NCI-H1694 treated with DMSO at 0.1 percent for 48 hours (cell line): ENCODE results near the gene DDTL.

Source experiments
- DNase-seq: peaks from one replicate; lab custom pipeline; 2025; lab: John Stamatoyannopoulos, UW

DDTL gene

GRCh38 chr22:24006207-24006913 lies 39.7 kb downstream of the DDTL start:
- no peak for DNase-seq

GRCh38 chr22:24006914-24007214 lies 40.2 kb downstream of the DDTL start:
- no peak for DNase-seq

GRCh38 chr22:24007253-24008021 lies 40.7 kb downstream of the DDTL start:
- DNase-seq = no peak

GRCh38 chr22:24008022-24008283 lies 41.3 kb downstream of the DDTL start:
- no peak for DNase-seq

- DNase-seq = no peak
Measured at GRCh38 chr22:24008381-24009226, 41.9 kb downstream of the DDTL start.

GRCh38 chr22:24009227-24010017 lies 42.7 kb downstream of the DDTL start:
- no peak for DNase-seq

- DNase-seq = no peak
Measured at GRCh38 chr22:24010018-24010391, 43.3 kb downstream of the DDTL start.

- DNase-seq = no peak
Measured at GRCh38 chr22:24011735-24012068, 45.0 kb downstream of the DDTL start.

- DNase-seq = no peak
Measured at GRCh38 chr22:24016156-24016555, 49.5 kb downstream of the DDTL start.

GRCh38 chr22:24021304-24021703 lies 54.6 kb downstream of the DDTL start:
- no peak for DNase-seq
